HCT116 (cell line): ENCODE data around the gene GPR15.

Experiments used
- CBX3 ChIP-seq: IDR thresholded peaks from 2 replicates; pipeline ENCODE4 v1.6.1; 2012; ENCODE audit warnings: low read depth
- ELF1 ChIP-seq: IDR thresholded peaks from 2 replicates; pipeline ENCODE4 v1.6.1; 2012; ENCODE audit warnings: low read depth, borderline replicate concordance
- EZH2 ChIP-seq: fragments of 200-600 bp; sonication (generic); IDR thresholded peaks from 2 replicates; pipeline ENCODE4 v1.6.1; 2017; ENCODE audit warnings: antibody characterized with exemption, mixed run types
- POLR2A ChIP-seq: IDR thresholded peaks from 2 replicates; pipeline ENCODE4 v1.7.0; 2011; ENCODE audit warnings: borderline replicate concordance; ENCODE audit not compliant: insufficient read depth, insufficient read length; ENCODE audit errors: extremely low read depth
- RAD21 ChIP-seq: IDR thresholded peaks from 2 replicates; pipeline ENCODE4 v1.6.1; 2012; ENCODE audit warnings: low read depth, mild to moderate bottlenecking
- REST ChIP-seq: IDR thresholded peaks from 2 replicates; pipeline ENCODE4 v1.6.1; 2012; ENCODE audit warnings: low read depth
- SIN3A ChIP-seq: IDR thresholded peaks from 2 replicates; pipeline ENCODE4 v1.6.1; 2012; ENCODE audit warnings: low read depth
- YY1 ChIP-seq: IDR thresholded peaks from 2 replicates; pipeline ENCODE4 v1.6.1; 2011; ENCODE audit warnings: low read length, low read depth, moderate library complexity, mild to moderate bottlenecking; ENCODE audit not compliant: insufficient replicate concordance; ENCODE audit errors: extremely low read depth
- ZNF274 ChIP-seq: fragments of 200-500 bp; sonication (Bioruptor generic); IDR thresholded peaks from 2 replicates; pipeline ENCODE4 v1.6.1; 2014; ENCODE audit warnings: mild to moderate bottlenecking, low read depth, low read length, inconsistent platforms
- TF ChIP-seq, protein P1 (sequence below), 3 experiments: fragments of 200-600 bp in 1 of 3; sonication (generic) in 1 of 3; IDR thresholded peaks in 2 of 3; conservative IDR thresholded peaks in 1 of 3; 2 replicates each; pipeline ENCODE4 v1.5.1; 2012 to 2017; ENCODE audit warnings: low read depth in 2 of 3, low read length in 2 of 3, antibody characterized with exemption in 1 of 3, borderline replicate concordance in 1 of 3, control low read depth in 1 of 3, mild to moderate bottlenecking in 1 of 3, mixed read lengths in 1 of 3, mixed run types in 1 of 3, moderate library complexity in 1 of 3; ENCODE audit not compliant: insufficient read depth in 1 of 3
- TF ChIP-seq, protein P2 (sequence below): IDR thresholded peaks from 2 replicates; pipeline ENCODE4 v1.6.1; 2012

DNA sequence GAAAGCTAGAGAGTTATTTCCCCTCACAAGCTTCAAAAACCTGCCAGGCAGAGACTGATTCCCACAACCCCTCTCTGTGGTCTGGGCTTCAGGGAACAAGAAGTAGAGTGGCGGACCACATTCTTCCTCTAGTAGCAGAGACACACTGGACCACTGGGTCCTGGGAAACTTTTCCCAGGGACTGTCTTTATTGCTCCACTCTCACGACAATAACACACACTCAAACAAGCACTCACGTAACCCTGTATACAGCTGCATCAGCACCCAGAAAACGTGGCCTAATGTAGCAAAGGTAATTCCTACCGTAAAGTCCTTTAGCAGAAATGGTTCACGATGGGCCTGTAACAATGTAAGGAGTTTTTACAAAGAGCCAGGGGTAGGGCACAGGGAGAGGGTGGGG lies 34.1 kb downstream of the GPR15 start:
- TF ChIP-seq, protein P1, sequence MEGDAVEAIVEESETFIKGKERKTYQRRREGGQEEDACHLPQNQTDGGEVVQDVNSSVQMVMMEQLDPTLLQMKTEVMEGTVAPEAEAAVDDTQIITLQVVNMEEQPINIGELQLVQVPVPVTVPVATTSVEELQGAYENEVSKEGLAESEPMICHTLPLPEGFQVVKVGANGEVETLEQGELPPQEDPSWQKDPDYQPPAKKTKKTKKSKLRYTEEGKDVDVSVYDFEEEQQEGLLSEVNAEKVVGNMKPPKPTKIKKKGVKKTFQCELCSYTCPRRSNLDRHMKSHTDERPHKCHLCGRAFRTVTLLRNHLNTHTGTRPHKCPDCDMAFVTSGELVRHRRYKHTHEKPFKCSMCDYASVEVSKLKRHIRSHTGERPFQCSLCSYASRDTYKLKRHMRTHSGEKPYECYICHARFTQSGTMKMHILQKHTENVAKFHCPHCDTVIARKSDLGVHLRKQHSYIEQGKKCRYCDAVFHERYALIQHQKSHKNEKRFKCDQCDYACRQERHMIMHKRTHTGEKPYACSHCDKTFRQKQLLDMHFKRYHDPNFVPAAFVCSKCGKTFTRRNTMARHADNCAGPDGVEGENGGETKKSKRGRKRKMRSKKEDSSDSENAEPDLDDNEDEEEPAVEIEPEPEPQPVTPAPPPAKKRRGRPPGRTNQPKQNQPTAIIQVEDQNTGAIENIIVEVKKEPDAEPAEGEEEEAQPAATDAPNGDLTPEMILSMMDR (IDR thresholded peaks at IDR 0.05 in 2 of 3, conservative IDR thresholded peaks at IDR 0.05 in 1 of 3; ENCODE audit: borderline replicate concordance in 1 of 3, insufficient read depth in 1 of 3, low read depth in 2 of 3, low read length in 2 of 3): no peak
- TF ChIP-seq ZNF274 (no peak), ELF1 (no peak), POLR2A (no peak), CBX3 (no peak), REST (no peak), EZH2 (no peak), SIN3A (no peak), YY1 (no peak), RAD21 (no peak)
- TF ChIP-seq, protein P2, sequence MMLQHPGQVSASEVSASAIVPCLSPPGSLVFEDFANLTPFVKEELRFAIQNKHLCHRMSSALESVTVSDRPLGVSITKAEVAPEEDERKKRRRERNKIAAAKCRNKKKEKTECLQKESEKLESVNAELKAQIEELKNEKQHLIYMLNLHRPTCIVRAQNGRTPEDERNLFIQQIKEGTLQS: no peak
